Brain pericyte (primary cell): ENCODE measurements around the gene RNF8.

ENCODE experiments used
- DNase-seq: peaks from one replicate; pipeline ENCODE4 v3.0.0-alpha.2; 2012; ENCODE audit warnings: low read depth, low spot score

The RNF8 gene

GRCh38 chr6:37357860-37358259 is 4.1 kb downstream of the RNF8 start:
- no peak for DNase-seq

DNA sequence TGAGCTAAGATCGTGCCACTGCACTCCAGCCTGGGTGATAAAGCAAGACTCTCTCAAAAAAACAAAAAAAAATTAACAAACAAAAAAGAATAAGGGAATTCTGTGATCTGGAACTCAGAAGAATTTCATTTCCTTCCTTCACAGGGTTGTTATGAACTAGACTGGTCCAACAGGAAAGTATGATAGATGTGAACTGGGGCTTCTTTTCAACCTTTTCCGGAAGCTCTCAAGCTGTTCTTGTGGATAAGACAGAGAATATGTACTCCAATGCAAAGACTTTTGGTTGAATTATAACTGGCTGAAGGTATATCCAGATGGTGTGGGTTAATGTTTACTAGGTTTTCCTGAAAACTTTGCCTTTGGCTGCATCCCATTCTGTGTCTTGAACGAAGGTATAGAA is 5.3 kb downstream of the RNF8 start:
- DNase-seq: no peak

DNA sequence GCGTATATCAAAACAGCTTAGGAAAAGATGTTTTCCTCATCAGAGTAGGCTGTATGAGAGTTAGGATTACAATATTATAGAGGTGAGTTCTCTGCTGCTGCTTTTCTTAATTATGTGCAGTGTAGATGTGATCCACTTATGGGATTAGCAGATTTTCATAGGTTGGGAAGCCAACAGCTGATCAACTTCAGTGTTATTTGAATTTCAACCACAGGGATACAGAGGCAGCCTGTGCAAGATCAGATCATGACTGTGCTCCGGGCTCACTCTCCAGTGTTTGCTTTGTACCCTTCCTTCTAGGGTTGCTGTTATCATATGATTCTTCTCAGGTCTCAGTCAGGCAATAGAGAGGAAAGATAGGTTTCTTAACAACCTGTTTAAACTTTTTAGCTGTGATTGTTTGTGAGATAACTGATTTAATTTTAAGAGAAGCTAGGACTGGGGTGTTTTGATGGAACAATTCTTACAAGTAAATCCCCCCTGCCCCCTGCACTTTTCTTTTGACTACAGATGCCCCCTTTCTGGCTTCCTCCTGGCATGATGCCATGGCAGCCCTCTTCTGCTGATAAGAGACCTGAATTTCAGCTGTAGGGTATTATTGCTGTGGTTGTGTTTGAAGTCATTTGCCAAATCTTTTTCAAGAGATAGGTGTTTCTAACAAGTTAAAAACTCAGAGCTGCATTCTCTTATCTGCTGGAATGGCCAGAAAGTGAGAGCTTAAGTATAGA is 8.5 kb downstream of the RNF8 start:
- DNase-seq: no peak

GRCh38 chr6:37365791-37366190 is 12.0 kb downstream of the RNF8 start:
- DNase-seq: no peak

DNA sequence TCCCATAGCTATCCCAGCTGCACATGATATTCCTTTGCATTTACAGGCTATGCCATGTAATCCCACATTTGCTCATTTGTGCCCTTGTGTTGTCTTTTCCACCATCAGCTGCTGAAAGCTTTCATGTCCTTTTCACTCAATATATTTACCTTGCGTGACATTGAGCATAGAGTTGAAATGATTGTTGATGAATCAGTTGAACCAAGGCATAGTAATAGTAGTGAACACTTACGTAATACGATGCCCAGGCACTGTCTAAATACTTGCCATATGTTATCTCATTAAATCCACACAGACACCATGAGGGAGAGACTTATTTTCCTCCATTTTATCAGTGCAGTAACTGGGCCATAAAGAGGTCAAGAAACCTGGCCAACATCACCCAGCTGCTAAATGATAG is 13.1 kb downstream of the RNF8 start:
- no peak for DNase-seq

DNA sequence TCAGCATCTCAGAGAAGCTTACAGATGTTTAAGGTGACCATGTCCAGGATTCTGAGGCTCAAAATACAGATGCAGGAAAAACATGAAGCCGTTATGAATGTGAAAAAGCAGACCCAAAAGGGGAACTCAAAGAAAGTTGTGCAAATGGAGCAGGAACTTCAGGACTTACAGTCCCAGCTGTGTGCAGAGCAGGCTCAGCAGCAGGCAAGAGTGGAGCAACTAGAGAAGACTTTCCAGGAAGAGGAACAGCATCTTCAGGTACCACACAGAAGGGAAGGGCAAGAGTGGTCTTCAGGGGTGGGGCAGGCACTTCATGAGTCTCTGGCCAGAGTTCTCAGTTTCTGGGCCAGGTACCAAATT is 15.2 kb downstream of the RNF8 start:
- no peak for DNase-seq

GRCh38 chr6:37369321-37370201 is 15.8 kb downstream of the RNF8 start:
- no peak for DNase-seq

DNA sequence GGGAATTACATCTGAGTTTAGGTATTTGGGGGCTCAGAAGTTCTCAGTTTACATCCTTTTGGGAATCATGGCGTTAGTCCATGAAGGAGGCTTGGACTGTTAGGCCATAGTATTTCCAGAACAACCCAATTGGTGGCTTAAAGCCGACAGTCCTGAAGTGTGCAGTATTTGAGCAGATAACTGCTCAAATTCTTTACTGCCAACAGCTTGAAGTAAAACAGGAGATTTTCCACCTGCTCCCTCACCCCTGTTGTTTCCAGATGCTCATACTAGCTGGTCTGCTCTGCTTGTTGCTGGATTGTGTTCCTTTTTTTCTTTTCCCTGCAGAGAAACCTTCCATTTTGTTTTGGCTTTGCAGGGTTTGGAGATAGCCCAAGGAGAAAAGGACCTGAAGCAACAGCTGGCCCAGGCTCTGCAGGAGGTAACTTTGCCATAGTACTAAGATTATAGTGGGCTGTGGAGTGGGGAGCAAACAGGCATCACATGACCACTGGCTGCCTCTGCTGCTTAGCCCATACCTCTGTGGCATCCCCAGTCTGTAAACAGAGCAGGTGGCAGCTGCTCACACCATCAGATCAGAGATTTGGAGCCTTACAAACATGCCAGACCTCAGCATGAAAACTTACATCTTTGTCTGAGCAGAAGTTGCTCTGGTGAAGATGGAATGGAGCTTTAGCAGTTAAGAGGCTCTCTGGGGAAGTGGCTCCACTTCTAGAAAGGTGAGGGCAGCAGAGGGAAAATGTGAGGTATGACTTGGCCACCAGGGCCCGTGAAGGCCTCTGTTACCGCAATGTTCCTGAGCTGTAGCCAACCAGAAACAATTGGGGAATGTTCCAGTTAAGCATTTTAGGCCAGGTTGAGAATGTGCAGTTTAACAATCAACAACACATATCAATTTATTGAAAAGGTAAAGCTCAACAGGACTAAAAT is 17.6 kb downstream of the RNF8 start:
- DNase-seq: no peak

GRCh38 chr6:37372116-37372515 is 18.3 kb downstream of the RNF8 start:
- no peak for DNase-seq

GRCh38 chr6:37373822-37374471 is 20.2 kb downstream of the RNF8 start:
- DNase-seq: no peak

DNA sequence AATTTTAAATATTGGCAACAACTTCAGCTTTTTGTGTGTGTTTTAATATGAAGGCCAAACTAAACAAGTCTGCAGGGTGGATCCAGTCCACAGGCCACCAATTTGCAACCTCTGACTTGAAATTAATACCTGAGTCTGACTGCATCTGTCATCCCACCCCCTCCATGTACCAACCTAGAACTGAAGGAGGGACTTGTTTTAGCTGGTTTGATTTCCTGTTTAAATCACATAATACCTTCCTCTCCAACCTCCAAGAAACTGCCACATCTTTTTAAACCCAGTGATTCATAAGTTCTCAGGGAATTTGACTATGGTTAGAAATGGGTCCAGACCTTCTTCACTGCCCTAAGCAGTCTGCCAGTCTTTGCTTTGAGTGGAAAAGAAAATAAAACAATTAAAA is 21.6 kb downstream of the RNF8 start:
- DNase-seq: no peak

- no peak for DNase-seq
These were observed 22.4 kb downstream of the RNF8 start for GRCh38 chr6:37376078-37376743.

DNA sequence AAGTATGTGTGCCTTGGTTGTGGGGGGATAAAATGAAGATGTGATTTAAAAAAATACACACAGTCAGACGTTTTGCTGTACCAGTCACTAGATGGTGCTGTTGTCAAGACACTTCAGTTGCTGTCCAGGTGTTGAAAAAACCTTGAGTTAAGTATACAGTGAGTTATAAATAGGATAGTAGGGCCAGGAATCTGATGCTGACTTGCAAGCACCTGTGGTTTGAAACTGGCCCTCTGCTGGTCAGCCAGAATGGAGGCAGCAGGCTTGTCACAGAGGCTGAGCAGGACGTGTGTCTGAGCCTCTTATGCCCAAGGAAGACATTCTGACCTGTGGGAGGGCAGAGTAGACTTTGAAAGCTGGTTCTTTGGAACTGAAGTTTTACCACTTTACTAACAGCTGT is 27.8 kb downstream of the RNF8 start:
- DNase-seq: no peak

- DNase-seq: no peak
These were observed 29.4 kb downstream of the RNF8 start for GRCh38 chr6:37382994-37383765.

- no peak for DNase-seq
These were observed 34.8 kb downstream of the RNF8 start for GRCh38 chr6:37388578-37388977.

GRCh38 chr6:37389857-37390256 is 36.1 kb downstream of the RNF8 start:
- DNase-seq: no peak

DNA sequence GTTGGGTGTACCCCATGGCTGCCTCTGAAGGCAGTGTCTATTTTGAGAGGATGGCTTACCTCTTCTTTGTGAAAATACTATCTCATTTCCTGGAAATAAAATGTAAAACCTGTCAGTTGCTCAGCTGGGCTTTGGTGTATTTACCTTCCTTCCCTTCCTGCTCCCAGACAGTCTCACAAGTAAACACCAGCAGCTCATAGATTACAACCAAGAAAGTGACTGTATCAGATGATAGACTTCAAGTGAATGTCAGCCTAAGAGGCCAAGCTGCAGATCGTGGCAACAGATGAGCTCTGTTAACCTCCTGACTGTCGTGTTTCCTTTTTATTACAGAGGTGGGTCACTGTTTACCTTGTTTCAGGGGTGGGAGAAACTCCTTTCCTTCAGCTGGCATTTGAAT is 37.3 kb downstream of the RNF8 start:
- no peak for DNase-seq

DNA sequence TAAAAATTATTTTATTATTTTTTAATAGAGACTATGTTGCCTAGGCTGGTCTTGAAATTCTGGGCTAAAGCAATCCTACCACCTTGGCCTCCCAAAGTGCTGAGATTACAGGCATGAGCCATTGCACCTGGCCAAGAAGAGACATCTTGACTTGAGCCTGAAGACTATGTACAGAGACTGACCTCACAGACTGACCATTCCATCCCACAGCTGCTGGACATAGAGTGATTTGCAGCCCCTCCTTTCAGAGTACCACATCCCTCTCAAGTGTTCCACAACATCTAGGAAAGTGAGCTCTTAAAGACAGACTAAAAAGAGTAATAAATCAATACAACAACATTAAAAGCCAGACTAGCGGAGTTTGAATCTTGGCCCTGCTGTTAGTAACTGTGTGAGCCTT is 39.0 kb downstream of the RNF8 start:
- DNase-seq: no peak

GRCh38 chr6:37393381-37393929 is 39.7 kb downstream of the RNF8 start:
- no peak for DNase-seq
